Adrenal gland (tissue), 5 donors: Measurements from ENCODE around the gene ALDH1L1.

Experiments used
- POLR2A ChIP-seq, 2 donors: fragments of 450-650 bp; IDR thresholded peaks; one replicate each; pipeline ENCODE4 v1.6.1; 2017; ENCODE audit warnings: antibody characterized with exemption in 2 of 2, mild to moderate bottlenecking in 2 of 2, moderate library complexity in 1 of 2
- TF ChIP-seq, protein P1 (sequence below), 6 experiments: fragments of 450-650 bp in 4 of 6; fragments of 200-600 bp in 2 of 6; sonication (generic) in 1 of 6; IDR thresholded peaks; 1 replicate in 5 of 6; 2 replicates in 1 of 6; pipeline versions ENCODE4 v1.5.1 to v1.8.0; 2016 to 2021; ENCODE audit warnings: antibody characterized with exemption in 6 of 6, mild to moderate bottlenecking in 2 of 6, moderate library complexity in 1 of 6
- donor health status: DM: no; HTN: no; CAD: no.

DNA sequence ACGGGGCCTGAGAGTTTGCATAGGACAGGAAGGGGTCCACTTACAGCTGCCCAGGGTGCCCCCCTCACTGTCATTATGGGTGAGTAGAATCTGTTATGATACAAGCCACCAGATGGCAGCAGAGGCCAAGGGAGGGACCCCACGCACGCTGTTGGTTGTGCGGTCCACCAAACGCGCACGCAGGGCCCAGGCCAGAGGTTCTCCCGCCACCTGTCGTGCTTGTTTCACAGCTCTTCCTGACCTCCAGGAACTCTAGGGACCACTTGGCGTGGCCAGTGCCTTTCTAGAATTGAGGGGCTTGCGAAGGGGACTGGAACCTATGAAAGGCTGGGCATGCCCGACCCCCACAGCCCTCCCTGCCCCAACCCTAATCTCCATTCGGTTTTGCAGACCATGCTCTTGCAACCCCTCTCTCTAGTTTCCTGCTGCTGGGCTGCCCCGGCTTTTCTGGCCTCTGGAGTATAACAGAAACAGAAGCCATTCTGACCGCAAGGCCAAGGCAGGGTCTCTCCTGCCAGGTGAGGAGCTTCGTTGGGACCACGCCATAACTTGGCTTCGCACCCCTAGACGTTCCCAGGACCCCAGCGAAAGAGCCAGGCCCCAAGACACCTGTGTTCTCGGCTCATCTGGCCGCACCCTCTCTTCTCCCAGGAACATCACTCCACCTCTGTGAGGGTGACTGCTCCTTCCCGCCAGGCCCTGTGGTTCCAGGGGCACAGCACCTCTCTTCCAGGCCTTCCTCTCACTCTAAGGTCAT lies 46.0 kb downstream of the ALDH1L1 start:
- TF ChIP-seq, protein P1, sequence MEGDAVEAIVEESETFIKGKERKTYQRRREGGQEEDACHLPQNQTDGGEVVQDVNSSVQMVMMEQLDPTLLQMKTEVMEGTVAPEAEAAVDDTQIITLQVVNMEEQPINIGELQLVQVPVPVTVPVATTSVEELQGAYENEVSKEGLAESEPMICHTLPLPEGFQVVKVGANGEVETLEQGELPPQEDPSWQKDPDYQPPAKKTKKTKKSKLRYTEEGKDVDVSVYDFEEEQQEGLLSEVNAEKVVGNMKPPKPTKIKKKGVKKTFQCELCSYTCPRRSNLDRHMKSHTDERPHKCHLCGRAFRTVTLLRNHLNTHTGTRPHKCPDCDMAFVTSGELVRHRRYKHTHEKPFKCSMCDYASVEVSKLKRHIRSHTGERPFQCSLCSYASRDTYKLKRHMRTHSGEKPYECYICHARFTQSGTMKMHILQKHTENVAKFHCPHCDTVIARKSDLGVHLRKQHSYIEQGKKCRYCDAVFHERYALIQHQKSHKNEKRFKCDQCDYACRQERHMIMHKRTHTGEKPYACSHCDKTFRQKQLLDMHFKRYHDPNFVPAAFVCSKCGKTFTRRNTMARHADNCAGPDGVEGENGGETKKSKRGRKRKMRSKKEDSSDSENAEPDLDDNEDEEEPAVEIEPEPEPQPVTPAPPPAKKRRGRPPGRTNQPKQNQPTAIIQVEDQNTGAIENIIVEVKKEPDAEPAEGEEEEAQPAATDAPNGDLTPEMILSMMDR (IDR thresholded peaks at IDR 0.05), result peak; percentile 60 to 90 (median 82)
- no peak for TF ChIP-seq POLR2A (IDR thresholded peaks at IDR 0.05)
